Measurements from ENCODE around the gene MYCBPAP.

MYCBPAP gene

DNA sequence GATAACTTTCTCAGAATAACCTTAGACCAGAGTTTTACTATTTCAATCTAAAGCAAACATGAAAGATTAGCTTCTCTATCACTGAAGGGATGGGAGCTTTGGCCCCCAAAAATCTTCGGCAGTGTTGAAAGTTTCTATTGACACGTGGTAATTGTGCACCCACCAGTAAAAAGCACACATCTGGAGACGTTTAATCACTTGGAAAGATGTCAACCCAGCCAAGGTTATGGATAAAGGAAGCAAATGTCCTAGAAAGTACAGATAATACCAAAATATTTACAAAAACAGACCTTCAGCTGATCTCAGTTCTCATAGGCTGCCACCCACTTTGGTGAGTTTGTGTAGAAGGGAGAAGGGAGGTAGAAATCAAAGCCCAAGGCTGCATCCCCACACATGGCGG, 5.3 kb downstream of the MYCBPAP start:
- Histone ChIP-seq H3K9me2 (ENCODE audit: low read depth, low read length) (no peaks in the 10 kb centered on the region), H3K27ac (ENCODE audit: low read depth, low read length, poor library complexity, severe bottlenecking) (no peak overlapping the region), H3K4me1 (ENCODE audit: insufficient read depth, low read length, severe bottlenecking) (peaks cover 4% of the 10 kb centered on the region), H3K27me3 (ENCODE audit: insufficient read depth, low read length) (peaks cover 4% of the 10 kb centered on the region), H3K9me3 (ENCODE audit: low read length) (no peaks in the 10 kb centered on the region), H2AFZ (ENCODE audit: low read length) (no peak overlapping the region), H3K4me3 (ENCODE audit: low read depth, low read length, poor library complexity, severe bottlenecking) (no peak overlapping the region), H3K36me3 (ENCODE audit: insufficient read depth, low read length) (no peaks in the 10 kb centered on the region), H4K20me1 (ENCODE audit: insufficient read depth, low read length) (no peaks in the 10 kb centered on the region), H3K79me2 (ENCODE audit: insufficient read depth, low read length) (no peaks in the 10 kb centered on the region), H3F3A (ENCODE audit: insufficient read depth, low read length) (no peaks in the 10 kb centered on the region), H3K4me2 (ENCODE audit: low read length) (no peak overlapping the region), H3K9ac (ENCODE audit: low read length) (no peak overlapping the region)
- no peak for TF ChIP-seq EZH2 (IDR thresholded peaks at IDR 0.05; ENCODE audit: borderline replicate concordance, low read length)
- TF ChIP-seq, protein P1, sequence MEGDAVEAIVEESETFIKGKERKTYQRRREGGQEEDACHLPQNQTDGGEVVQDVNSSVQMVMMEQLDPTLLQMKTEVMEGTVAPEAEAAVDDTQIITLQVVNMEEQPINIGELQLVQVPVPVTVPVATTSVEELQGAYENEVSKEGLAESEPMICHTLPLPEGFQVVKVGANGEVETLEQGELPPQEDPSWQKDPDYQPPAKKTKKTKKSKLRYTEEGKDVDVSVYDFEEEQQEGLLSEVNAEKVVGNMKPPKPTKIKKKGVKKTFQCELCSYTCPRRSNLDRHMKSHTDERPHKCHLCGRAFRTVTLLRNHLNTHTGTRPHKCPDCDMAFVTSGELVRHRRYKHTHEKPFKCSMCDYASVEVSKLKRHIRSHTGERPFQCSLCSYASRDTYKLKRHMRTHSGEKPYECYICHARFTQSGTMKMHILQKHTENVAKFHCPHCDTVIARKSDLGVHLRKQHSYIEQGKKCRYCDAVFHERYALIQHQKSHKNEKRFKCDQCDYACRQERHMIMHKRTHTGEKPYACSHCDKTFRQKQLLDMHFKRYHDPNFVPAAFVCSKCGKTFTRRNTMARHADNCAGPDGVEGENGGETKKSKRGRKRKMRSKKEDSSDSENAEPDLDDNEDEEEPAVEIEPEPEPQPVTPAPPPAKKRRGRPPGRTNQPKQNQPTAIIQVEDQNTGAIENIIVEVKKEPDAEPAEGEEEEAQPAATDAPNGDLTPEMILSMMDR (IDR thresholded peaks at IDR 0.05; ENCODE audit: low read length) = no peak

- Histone ChIP-seq H3K4me2 (ENCODE audit: low read length) (no peak overlapping the region), H3K4me3 (ENCODE audit: low read depth, low read length, poor library complexity, severe bottlenecking) (no peak overlapping the region), H4K20me1 (ENCODE audit: insufficient read depth, low read length) (no peaks in the 10 kb centered on the region), H3K9ac (ENCODE audit: low read length) (no peak overlapping the region), H3K27ac (ENCODE audit: low read depth, low read length, poor library complexity, severe bottlenecking) (no peak overlapping the region), H3K79me2 (ENCODE audit: insufficient read depth, low read length) (no peaks in the 10 kb centered on the region), H3K9me3 (ENCODE audit: low read length) (no peaks in the 10 kb centered on the region), H3F3A (ENCODE audit: insufficient read depth, low read length) (no peaks in the 10 kb centered on the region), H2AFZ (ENCODE audit: low read length) (no peak overlapping the region), H3K9me2 (ENCODE audit: low read depth, low read length) (no peaks in the 10 kb centered on the region), H3K4me1 (ENCODE audit: insufficient read depth, low read length, severe bottlenecking) (no peaks in the 10 kb centered on the region), H3K36me3 (ENCODE audit: insufficient read depth, low read length) (no peaks in the 10 kb centered on the region), H3K27me3 (ENCODE audit: insufficient read depth, low read length) (peaks cover 4% of the 10 kb centered on the region)
- TF ChIP-seq EZH2 (IDR thresholded peaks at IDR 0.05; ENCODE audit: borderline replicate concordance, low read length) = no peak
- TF ChIP-seq, protein P1 (IDR thresholded peaks at IDR 0.05; ENCODE audit: low read length) = no peak
Observed at GRCh38 chr17:50514388-50514787, 6.1 kb downstream of the MYCBPAP start.

GRCh38 chr17:50514936-50515702, 6.9 kb downstream of the MYCBPAP start:
- Histone ChIP-seq H3K4me2 (ENCODE audit: low read length) (no peak overlapping the region), H3K79me2 (ENCODE audit: insufficient read depth, low read length) (no peaks in the 10 kb centered on the region), H4K20me1 (ENCODE audit: insufficient read depth, low read length) (no peaks in the 10 kb centered on the region), H3K36me3 (ENCODE audit: insufficient read depth, low read length) (no peaks in the 10 kb centered on the region), H3K4me3 (ENCODE audit: low read depth, low read length, poor library complexity, severe bottlenecking) (no peak overlapping the region), H3K27ac (ENCODE audit: low read depth, low read length, poor library complexity, severe bottlenecking) (no peak overlapping the region), H3K9ac (ENCODE audit: low read length) (no peak overlapping the region), H3K9me2 (ENCODE audit: low read depth, low read length) (no peaks in the 10 kb centered on the region), H3K9me3 (ENCODE audit: low read length) (no peaks in the 10 kb centered on the region), H3K27me3 (ENCODE audit: insufficient read depth, low read length) (peaks cover 4% of the 10 kb centered on the region), H3K4me1 (ENCODE audit: insufficient read depth, low read length, severe bottlenecking) (no peaks in the 10 kb centered on the region), H3F3A (ENCODE audit: insufficient read depth, low read length) (no peaks in the 10 kb centered on the region), H2AFZ (ENCODE audit: low read length) (no peak overlapping the region)
- TF ChIP-seq, protein P1 (IDR thresholded peaks at IDR 0.05; ENCODE audit: low read length) = no peak
- no peak for TF ChIP-seq EZH2 (IDR thresholded peaks at IDR 0.05; ENCODE audit: borderline replicate concordance, low read length)
